ENCODE measurements around the gene PCDHA2. TPM values are rescaled to one million over a fixed set of nuclear protein-coding genes. Genes with fewer than 3 reads are reported as not detected.

Gene PCDHA2
- total RNA-seq, 1 donor from 2014 or later, result not detected

Other genes starting within 250 kb of the PCDHA2 start
- gene EIF4EBP3, start 247.2 kb upstream of the PCDHA2 start, total RNA-seq, result 22.5 TPM
- 34.4 TPM for gene SRA1, start 237.4 kb upstream of the PCDHA2 start, total RNA-seq
- gene APBB3, start 230.3 kb upstream of the PCDHA2 start, total RNA-seq, result 21.5 TPM
- gene SLC35A4, start 230.0 kb upstream of the PCDHA2 start, total RNA-seq, result 71.9 TPM
- 224 TPM for gene CD14, start 161.7 kb upstream of the PCDHA2 start, total RNA-seq
- gene TMCO6, start 155.4 kb upstream of the PCDHA2 start, total RNA-seq, result 9.6 TPM
- gene NDUFA2, start 147.2 kb upstream of the PCDHA2 start, total RNA-seq, result 57.3 TPM
- gene IK, start 147.0 kb upstream of the PCDHA2 start, total RNA-seq, result 66.4 TPM
- gene WDR55, start 129.9 kb upstream of the PCDHA2 start, total RNA-seq, result 23.4 TPM
- gene DND1, start 121.3 kb upstream of the PCDHA2 start, total RNA-seq, result 1.00 TPM
- gene HARS1, start 103.5 kb upstream of the PCDHA2 start, total RNA-seq, result 50.7 TPM
- 15.9 TPM for gene HARS2, start 103.4 kb upstream of the PCDHA2 start, total RNA-seq
- gene ZMAT2, start 94.4 kb upstream of the PCDHA2 start, total RNA-seq, result 37.9 TPM
- gene PCDHA1, start 8.7 kb upstream of the PCDHA2 start, total RNA-seq, result not detected
- gene PCDHA3, start 6.2 kb downstream of the PCDHA2 start, total RNA-seq, result 0.29 TPM
- 0.32 TPM for gene PCDHA4, start 12.2 kb downstream of the PCDHA2 start, total RNA-seq
- 0.10 TPM for gene PCDHA5, start 26.8 kb downstream of the PCDHA2 start, total RNA-seq
- gene PCDHA6, start 33.1 kb downstream of the PCDHA2 start, total RNA-seq, result 0.32 TPM
- 0.22 TPM for gene PCDHA7, start 39.4 kb downstream of the PCDHA2 start, total RNA-seq
- gene PCDHA8, start 46.3 kb downstream of the PCDHA2 start, total RNA-seq, result 0.19 TPM
- 0.22 TPM for gene PCDHA9, start 53.5 kb downstream of the PCDHA2 start, total RNA-seq
- gene PCDHA10, start 61.0 kb downstream of the PCDHA2 start, total RNA-seq, result 1.8 TPM
- 0.26 TPM for gene PCDHA11, start 74.1 kb downstream of the PCDHA2 start, total RNA-seq
- 0.29 TPM for gene PCDHA12, start 80.5 kb downstream of the PCDHA2 start, total RNA-seq
- 0.58 TPM for gene PCDHA13, start 87.3 kb downstream of the PCDHA2 start, total RNA-seq
- gene PCDHAC1, start 131.4 kb downstream of the PCDHA2 start, total RNA-seq, result 0.61 TPM
- 1.1 TPM for gene PCDHAC2, start 171.6 kb downstream of the PCDHA2 start, total RNA-seq